Panc1 (cell line): ENCODE results near the gene ZNF555. TPM values are rescaled to one million over a fixed set of nuclear protein-coding genes. Genes with fewer than 3 reads are reported as not detected.

Experiments
- ATAC-seq: fragments of 200-7000 bp; cut with Tn5 transposase; 2 replicates; pipeline ENCODE4 v1.9.1; 2020; ENCODE audit warnings: mild to moderate bottlenecking, moderate library complexity
- BruUV-seq: library from RNA; stranded (reverse); fragments of 400-500 nt; replicated peaks from 2 replicates; lab custom pipeline; 2021; lab: Mats Ljungman, UMichigan
- CTCF ChIA-PET: fragments of 300-600 bp; sonication (Branson Sonifier 250); formaldehyde crosslinking; loops from one replicate; lab custom pipeline; 2022; ENCODE audit warnings: antibody characterized with exemption; lab: Charles Lee
- POLR2A ChIA-PET: fragments of 300-600 bp; sonication (Branson Sonifier 250); formaldehyde crosslinking; loops from one replicate; lab custom pipeline; 2022; ENCODE audit warnings: antibody characterized with exemption; lab: Charles Lee
- DNase-seq: peaks from one replicate; pipeline ENCODE4 v3.0.0-alpha.2; 2010; ENCODE audit warnings: low read depth, low spot score
- H3K27ac ChIP-seq: 2 replicates; pipeline ENCODE4 v1.5.1; 2011; ENCODE audit warnings: mild to moderate bottlenecking, low read length, inconsistent platforms
- H3K27me3 ChIP-seq: fragments of 200-500 bp; sonication (Bioruptor generic); 2 replicates; pipeline ENCODE4 v1.6.0; 2014; ENCODE audit warnings: low read length, inconsistent platforms; ENCODE audit not compliant: control insufficient read depth, insufficient read depth
- H3K36me3 ChIP-seq: fragments of 200-500 bp; sonication (Bioruptor generic); 2 replicates; pipeline ENCODE4 v1.5.1; 2014; ENCODE audit warnings: inconsistent platforms, mild to moderate bottlenecking, low read length, moderate library complexity; ENCODE audit not compliant: control insufficient read depth, insufficient read depth
- H3K4me1 ChIP-seq: 2 replicates; pipeline ENCODE4 v1.5.1; 2011; ENCODE audit warnings: inconsistent platforms, mild to moderate bottlenecking, low read length, moderate library complexity; ENCODE audit not compliant: control insufficient read depth, insufficient read depth
- H3K4me3 ChIP-seq, 2 experiments: 2 replicates each; pipeline ENCODE4 v1.5.1; 2011 to 2012; ENCODE audit warnings: low read depth in 2 of 2, low read length in 2 of 2, mild to moderate bottlenecking in 2 of 2, inconsistent platforms in 1 of 2, moderate library complexity in 1 of 2
- H3K9me3 ChIP-seq: fragments of 200-500 bp; sonication (Bioruptor generic); 2 replicates; pipeline ENCODE4 v1.5.1; 2014; ENCODE audit warnings: low read depth, mild to moderate bottlenecking, inconsistent platforms, low read length, moderate library complexity; ENCODE audit not compliant: control insufficient read depth, insufficient read depth
- POLR2AphosphoS5 ChIP-seq: IDR thresholded peaks from 2 replicates; pipeline ENCODE4 v1.6.1; 2012; ENCODE audit warnings: mild to moderate bottlenecking, low read depth, low read length, moderate library complexity
- SIN3A ChIP-seq: IDR thresholded peaks from 2 replicates; pipeline ENCODE4 v1.6.1; 2012; ENCODE audit warnings: low read depth, mild to moderate bottlenecking, low read length, moderate library complexity, borderline replicate concordance; ENCODE audit not compliant: insufficient read depth
- TCF7L2 ChIP-seq: IDR thresholded peaks from 2 replicates; pipeline ENCODE4 v1.6.1; 2011; ENCODE audit warnings: mild to moderate bottlenecking, low read depth, low read length, inconsistent platforms
- in situ Hi-C: cut with HindIII; loops from 2 replicates; pipeline ENCODE4 v1.10.0; 2016; ENCODE audit warnings: low sequenced_read_pairs, low pct_unique_long_range_greater_than_20kb
- intact Hi-C: fragments of 100-400 bp; cut with micrococcal nuclease; formaldehyde crosslinking; loops from one replicate; pipeline ENCODE4 v1.10.0; 2022; ENCODE audit not compliant: unreplicated experiment
- total RNA-seq: library from RNA; stranded (reverse); gene quantifications from one replicate; pipeline ENCODE4 v1.2.1, GENCODE V29; 2021; ENCODE audit not compliant: unreplicated experiment
- TF ChIP-seq, protein P1 (sequence below): fragments of 450-650 bp; IDR thresholded peaks from 2 replicates; pipeline ENCODE4 v1.5.1; 2017; ENCODE audit warnings: mild to moderate bottlenecking
- TF ChIP-seq, protein P2 (sequence below), 2 experiments: IDR thresholded peaks; 2 replicates each; pipeline ENCODE4 v1.6.1; 2011 to 2012; ENCODE audit warnings: low read depth in 2 of 2, control low read depth in 1 of 2, low read length in 1 of 2, mild to moderate bottlenecking in 1 of 2, moderate library complexity in 1 of 2; ENCODE audit not compliant: insufficient read depth in 1 of 2

The ZNF555 gene
- total RNA-seq, 1 experiment from 2014 or later: 7.3 TPM

DNA sequence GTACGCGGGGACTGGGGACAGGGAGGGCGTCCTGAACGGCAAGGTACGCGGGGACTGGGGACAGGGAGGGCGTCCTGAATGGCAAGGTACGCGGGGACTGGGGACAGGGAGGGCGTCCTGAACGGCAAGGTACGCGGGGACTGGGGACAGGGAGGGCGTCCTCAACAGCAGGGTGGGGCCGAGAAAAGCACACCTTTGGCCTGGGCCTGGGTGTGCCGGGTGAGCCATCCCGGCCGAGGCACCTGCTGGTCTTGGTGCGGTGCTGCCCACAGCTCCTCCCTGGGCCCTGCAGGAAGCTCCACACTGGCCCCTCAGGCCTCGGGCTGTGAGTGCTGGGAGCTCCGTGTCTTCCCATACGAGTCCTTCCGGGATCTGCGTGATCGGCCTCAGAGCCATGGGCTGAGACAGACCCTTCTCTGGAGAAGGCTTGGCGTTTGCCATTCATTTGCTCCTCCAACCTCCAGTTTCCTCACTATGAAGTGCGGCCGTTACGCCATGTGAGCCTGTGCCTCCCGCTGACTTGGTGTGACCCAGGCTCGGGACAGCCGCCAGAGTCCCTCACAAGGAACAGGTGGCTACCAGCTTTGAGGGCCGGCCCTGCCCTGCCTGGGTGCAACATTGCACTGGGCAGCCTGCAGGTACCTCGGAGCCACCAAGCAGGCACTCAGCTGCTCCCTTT lies 29.4 kb upstream of the ZNF555 start:
- in situ Hi-C loops: no loop called here
- intact Hi-C loops: no loop called here
- no TSS peak for BruUV-seq
- Histone ChIP-seq H3K27ac (no peak overlapping the region), H3K4me3 (no peak overlapping the region), H3K4me1 (no peaks in the 10 kb centered on the region), H3K27me3 (no peaks in the 10 kb centered on the region), H3K36me3 (no peaks in the 10 kb centered on the region), H3K9me3 (no peaks in the 10 kb centered on the region)
- TF ChIP-seq POLR2AphosphoS5: no peak
- CTCF ChIA-PET: no interaction called here
- no peak for DNase-seq
- no peak for ATAC-seq
- POLR2A ChIA-PET: no interaction called here

DNA sequence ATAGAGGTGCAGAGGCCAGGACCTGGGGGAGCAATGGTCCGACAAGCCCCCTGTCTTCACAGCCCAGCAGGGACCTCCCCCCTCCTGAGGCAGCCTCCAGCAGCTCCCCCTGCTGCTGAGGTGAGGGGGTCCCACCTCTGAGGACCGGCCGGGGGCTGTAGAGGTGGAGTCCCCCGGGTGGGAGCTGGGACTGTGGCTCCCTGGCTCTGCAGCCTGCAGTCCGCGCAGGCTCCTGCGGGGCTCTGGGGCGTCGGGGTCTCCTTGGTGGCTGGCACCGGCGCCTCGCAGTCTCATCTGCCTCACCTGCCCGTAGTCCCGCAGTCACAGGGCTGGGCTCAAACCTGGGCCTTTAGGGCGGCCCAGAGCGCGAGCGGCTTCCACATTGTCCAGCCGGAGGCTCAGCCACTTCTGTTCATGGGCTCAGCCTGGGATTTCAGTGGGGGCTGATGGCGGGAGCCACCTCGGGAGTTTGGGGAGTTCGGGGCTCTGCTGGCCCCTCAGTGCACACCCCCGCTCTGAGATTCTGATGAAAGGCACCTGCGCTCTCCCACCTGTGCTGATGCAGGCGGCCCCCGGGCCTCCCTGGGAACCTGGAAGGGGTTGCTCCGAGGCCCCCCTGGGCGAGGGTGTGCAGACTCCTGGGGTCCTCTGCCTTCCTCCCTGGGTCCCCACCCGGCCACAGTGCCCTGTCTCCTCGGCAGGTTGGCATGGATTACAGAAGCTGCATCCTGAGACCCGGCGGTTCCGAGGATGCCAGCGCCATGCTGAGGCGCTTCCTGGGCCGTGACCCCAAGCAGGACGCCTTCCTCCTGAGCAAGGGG lies 28.7 kb upstream of the ZNF555 start:
- Histone ChIP-seq H3K27me3 (no peaks in the 10 kb centered on the region), H3K4me3 (no peak overlapping the region), H3K9me3 (no peaks in the 10 kb centered on the region), H3K4me1 (no peaks in the 10 kb centered on the region), H3K36me3 (no peaks in the 10 kb centered on the region), H3K27ac (no peak overlapping the region)
- BruUV-seq: no TSS peak
- in situ Hi-C loops (no loop called here), intact Hi-C loops (no loop called here)
- TF ChIP-seq, protein P1, sequence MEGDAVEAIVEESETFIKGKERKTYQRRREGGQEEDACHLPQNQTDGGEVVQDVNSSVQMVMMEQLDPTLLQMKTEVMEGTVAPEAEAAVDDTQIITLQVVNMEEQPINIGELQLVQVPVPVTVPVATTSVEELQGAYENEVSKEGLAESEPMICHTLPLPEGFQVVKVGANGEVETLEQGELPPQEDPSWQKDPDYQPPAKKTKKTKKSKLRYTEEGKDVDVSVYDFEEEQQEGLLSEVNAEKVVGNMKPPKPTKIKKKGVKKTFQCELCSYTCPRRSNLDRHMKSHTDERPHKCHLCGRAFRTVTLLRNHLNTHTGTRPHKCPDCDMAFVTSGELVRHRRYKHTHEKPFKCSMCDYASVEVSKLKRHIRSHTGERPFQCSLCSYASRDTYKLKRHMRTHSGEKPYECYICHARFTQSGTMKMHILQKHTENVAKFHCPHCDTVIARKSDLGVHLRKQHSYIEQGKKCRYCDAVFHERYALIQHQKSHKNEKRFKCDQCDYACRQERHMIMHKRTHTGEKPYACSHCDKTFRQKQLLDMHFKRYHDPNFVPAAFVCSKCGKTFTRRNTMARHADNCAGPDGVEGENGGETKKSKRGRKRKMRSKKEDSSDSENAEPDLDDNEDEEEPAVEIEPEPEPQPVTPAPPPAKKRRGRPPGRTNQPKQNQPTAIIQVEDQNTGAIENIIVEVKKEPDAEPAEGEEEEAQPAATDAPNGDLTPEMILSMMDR: no peak
- no peak for TF ChIP-seq TCF7L2
- no peak for TF ChIP-seq POLR2AphosphoS5
- TF ChIP-seq, protein P2, sequence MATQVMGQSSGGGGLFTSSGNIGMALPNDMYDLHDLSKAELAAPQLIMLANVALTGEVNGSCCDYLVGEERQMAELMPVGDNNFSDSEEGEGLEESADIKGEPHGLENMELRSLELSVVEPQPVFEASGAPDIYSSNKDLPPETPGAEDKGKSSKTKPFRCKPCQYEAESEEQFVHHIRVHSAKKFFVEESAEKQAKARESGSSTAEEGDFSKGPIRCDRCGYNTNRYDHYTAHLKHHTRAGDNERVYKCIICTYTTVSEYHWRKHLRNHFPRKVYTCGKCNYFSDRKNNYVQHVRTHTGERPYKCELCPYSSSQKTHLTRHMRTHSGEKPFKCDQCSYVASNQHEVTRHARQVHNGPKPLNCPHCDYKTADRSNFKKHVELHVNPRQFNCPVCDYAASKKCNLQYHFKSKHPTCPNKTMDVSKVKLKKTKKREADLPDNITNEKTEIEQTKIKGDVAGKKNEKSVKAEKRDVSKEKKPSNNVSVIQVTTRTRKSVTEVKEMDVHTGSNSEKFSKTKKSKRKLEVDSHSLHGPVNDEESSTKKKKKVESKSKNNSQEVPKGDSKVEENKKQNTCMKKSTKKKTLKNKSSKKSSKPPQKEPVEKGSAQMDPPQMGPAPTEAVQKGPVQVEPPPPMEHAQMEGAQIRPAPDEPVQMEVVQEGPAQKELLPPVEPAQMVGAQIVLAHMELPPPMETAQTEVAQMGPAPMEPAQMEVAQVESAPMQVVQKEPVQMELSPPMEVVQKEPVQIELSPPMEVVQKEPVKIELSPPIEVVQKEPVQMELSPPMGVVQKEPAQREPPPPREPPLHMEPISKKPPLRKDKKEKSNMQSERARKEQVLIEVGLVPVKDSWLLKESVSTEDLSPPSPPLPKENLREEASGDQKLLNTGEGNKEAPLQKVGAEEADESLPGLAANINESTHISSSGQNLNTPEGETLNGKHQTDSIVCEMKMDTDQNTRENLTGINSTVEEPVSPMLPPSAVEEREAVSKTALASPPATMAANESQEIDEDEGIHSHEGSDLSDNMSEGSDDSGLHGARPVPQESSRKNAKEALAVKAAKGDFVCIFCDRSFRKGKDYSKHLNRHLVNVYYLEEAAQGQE (IDR thresholded peaks at IDR 0.05; ENCODE audit: insufficient read depth in 1 of 2, low read depth in 2 of 2, low read length in 1 of 2): no peak
- no peak for TF ChIP-seq SIN3A
- DNase-seq: no peak
- ATAC-seq: no peak
- ChIA-PET CTCF (no interaction called here), POLR2A (interaction anchor here (0.5 kb wide), 1 partner anchor 88 kb away, joined by 6 read pairs; the partner anchor contains the start of gene ZNF57)
